PC-3 (cell line): ENCODE measurements around the gene RBM7. TPM values are rescaled to one million over a fixed set of nuclear protein-coding genes. Genes with fewer than 3 reads are reported as not detected.

Experiments
- ATAC-seq: fragments of 200-7000 bp; cut with Tn5 transposase; 2 replicates; pipeline ENCODE4 v1.9.1; 2020; ENCODE audit warnings: mild to moderate bottlenecking, moderate library complexity
- BruUV-seq: library from RNA; stranded (reverse); fragments of 400-500 nt; replicated peaks from 2 replicates; lab custom pipeline; 2021; lab: Mats Ljungman, UMichigan
- CTCF ChIA-PET: fragments of 300-600 bp; sonication (Branson Sonifier 250); formaldehyde crosslinking; loops from one replicate; lab custom pipeline; 2022; ENCODE audit warnings: antibody characterized with exemption; lab: Charles Lee
- POLR2A ChIA-PET: fragments of 300-600 bp; sonication (Branson Sonifier 250); formaldehyde crosslinking; loops from one replicate; lab custom pipeline; 2022; ENCODE audit warnings: antibody characterized with exemption; ENCODE audit not compliant: unreplicated experiment; lab: Charles Lee
- DNase-seq: peaks from one replicate; pipeline ENCODE4 v3.0.0-alpha.2; 2015
- H2AFZ ChIP-seq: fragments of 300-600 bp; sonication (generic); 2 replicates; pipeline ENCODE4 v1.6.0; 2016; ENCODE audit warnings: antibody characterized with exemption, low read length
- H3F3A ChIP-seq: fragments of 300-600 bp; sonication (generic); one replicate; pipeline ENCODE4 v1.6.0; 2017; ENCODE audit warnings: antibody characterized with exemption, low read length, control low read depth, mild to moderate bottlenecking; ENCODE audit not compliant: unreplicated experiment
- H3K27ac ChIP-seq: fragments of 300-600 bp; sonication (generic); 2 replicates; pipeline ENCODE4 v1.5.1; 2016; ENCODE audit warnings: mild to moderate bottlenecking, low read length
- H3K27me3 ChIP-seq: fragments of 300-600 bp; sonication (generic); 2 replicates; pipeline ENCODE4 v1.6.1; 2016; ENCODE audit warnings: low read length, mixed read lengths
- H3K36me3 ChIP-seq: fragments of 300-600 bp; sonication (generic); 2 replicates; pipeline ENCODE4 v1.6.1; 2016; ENCODE audit warnings: low read depth, mixed run types, low read length, mixed read lengths
- H3K4me1 ChIP-seq: fragments of 300-600 bp; sonication (generic); 2 replicates; pipeline ENCODE4 v1.5.1; 2016; ENCODE audit warnings: low read length; ENCODE audit not compliant: insufficient read depth
- H3K4me2 ChIP-seq: fragments of 300-600 bp; sonication (generic); 2 replicates; pipeline ENCODE4 v1.6.0; 2016; ENCODE audit warnings: low read length
- H3K4me3 ChIP-seq: fragments of 300-600 bp; sonication (generic); 2 replicates; pipeline ENCODE4 v1.5.1; 2016; ENCODE audit warnings: mild to moderate bottlenecking, low read length, mixed read lengths
- H3K79me2 ChIP-seq: fragments of 300-600 bp; sonication (generic); 2 replicates; pipeline ENCODE4 v1.6.1; 2017; ENCODE audit warnings: low read length, mixed read lengths
- H3K9ac ChIP-seq: fragments of 300-600 bp; sonication (generic); 2 replicates; pipeline ENCODE4 v1.6.0; 2016; ENCODE audit warnings: mild to moderate bottlenecking, low read length
- H3K9me2 ChIP-seq: fragments of 300-600 bp; sonication (generic); replicated peaks from 2 replicates; pipeline ENCODE4 v1.6.1; 2016; ENCODE audit warnings: mixed run types, low read length, mixed read lengths
- H3K9me3 ChIP-seq: fragments of 300-600 bp; sonication (generic); 2 replicates; pipeline ENCODE4 v1.6.1; 2016; ENCODE audit warnings: low read length, mixed read lengths
- H4K20me1 ChIP-seq: fragments of 300-600 bp; sonication (generic); 2 replicates; pipeline ENCODE4 v1.6.1; 2016; ENCODE audit warnings: low read length, mixed read lengths
- CTCF ChIP-seq: fragments of 300-600 bp; sonication (generic); conservative IDR thresholded peaks from 2 replicates; pipeline ENCODE4 v1.5.1; 2017; ENCODE audit warnings: antibody characterized with exemption, low read depth, mild to moderate bottlenecking, low read length
- EZH2 ChIP-seq: fragments of 300-600 bp; sonication (generic); IDR thresholded peaks from one replicate; pipeline ENCODE4 v1.6.1; 2017; ENCODE audit warnings: antibody characterized with exemption, mild to moderate bottlenecking, low read length; ENCODE audit not compliant: unreplicated experiment
- EZH2phosphoT487 ChIP-seq: fragments of 300-600 bp; sonication (generic); IDR thresholded peaks from 2 replicates; pipeline ENCODE4 v1.6.1; 2018; ENCODE audit warnings: mild to moderate bottlenecking, antibody characterized with exemption, low read length, borderline replicate concordance
- intact Hi-C: fragments of 100-400 bp; cut with micrococcal nuclease; formaldehyde crosslinking; loops from 2 replicates; pipeline ENCODE4 v1.9.0; 2023
- total RNA-seq: library from RNA; depleted of rRNA; stranded (reverse); fragments of >200 nt; gene quantifications from 2 replicates; pipeline ENCODE4 v1.2.3, GENCODE V29; 2014

RBM7 gene
- total RNA-seq, 1 experiment from 2014 or later, result 30.1 TPM

DNA sequence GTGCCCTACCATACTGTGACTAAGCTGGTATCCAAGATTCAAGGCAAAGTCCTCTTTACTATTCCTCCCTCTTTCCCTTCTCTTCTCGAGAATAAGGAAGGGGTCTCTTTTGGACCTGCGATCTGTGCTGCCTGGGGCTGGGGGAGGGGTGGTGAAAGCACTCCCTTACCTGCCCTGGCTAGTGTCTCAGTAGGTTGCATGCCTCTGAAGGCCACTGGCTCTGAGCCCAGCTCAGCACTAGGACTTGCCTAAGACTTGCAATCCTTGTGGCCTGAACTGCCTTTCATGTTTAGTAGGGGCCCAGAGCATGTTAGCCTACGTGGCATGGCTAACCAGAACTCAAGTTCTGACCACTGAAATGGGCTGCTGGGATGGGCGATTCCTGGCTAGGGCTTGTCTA is 25.8 kb downstream of the RBM7 start:
- Histone ChIP-seq H3K4me2 (no peak overlapping the region), H3K79me2 (no peaks in the 10 kb centered on the region), H3K27ac (no peak overlapping the region), H3K4me3 (no peak overlapping the region), H4K20me1 (no peaks in the 10 kb centered on the region), H3K9me2 (no peaks in the 10 kb centered on the region), H3K27me3 (no peaks in the 10 kb centered on the region), H3K36me3 (no peaks in the 10 kb centered on the region), H3K9ac (no peak overlapping the region), H3K9me3 (no peaks in the 10 kb centered on the region), H3K4me1 (no peaks in the 10 kb centered on the region), H3F3A (no peaks in the 10 kb centered on the region), H2AFZ (no peak overlapping the region)
- no peak for ATAC-seq
- ChIA-PET CTCF (no interaction called here), POLR2A (no interaction called here)
- intact Hi-C loops, result no loop called here
- no peak for TF ChIP-seq CTCF
- TF ChIP-seq EZH2phosphoT487, result no peak
- TF ChIP-seq EZH2, result no peak
- BruUV-seq, result no TSS peak
- no peak for DNase-seq

DNA sequence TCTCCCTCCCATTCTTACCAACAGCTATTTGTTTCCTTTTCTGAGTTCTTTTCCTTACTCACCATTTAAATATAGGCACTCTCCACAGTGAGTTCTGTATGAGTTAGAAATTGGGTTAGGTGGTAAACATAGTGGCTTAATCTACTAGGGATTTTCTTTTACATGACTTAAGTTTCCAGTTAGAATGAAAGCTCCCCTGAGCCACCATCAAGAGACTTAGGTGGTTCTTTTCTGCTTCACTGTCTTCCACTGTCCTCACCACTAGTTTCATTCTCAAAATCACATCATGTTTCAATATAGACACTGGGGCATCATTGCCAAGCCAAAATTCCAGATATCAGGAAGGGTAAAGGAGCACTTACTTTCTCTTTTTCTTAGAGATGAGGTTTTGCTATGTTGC is 29.8 kb downstream of the RBM7 start:
- no peaks in the 10 kb centered on the region for H3F3A ChIP-seq
- H2AFZ ChIP-seq, result no peak overlapping the region
- H4K20me1 ChIP-seq, result no peaks in the 10 kb centered on the region
- H3K9me2 ChIP-seq, result 0 out of 2 replicates have a peak, but pooled peaks cover 4% of the 10 kb centered on the region
- H3K36me3 ChIP-seq, result no peaks in the 10 kb centered on the region
- H3K9me3 ChIP-seq, result no peaks in the 10 kb centered on the region
- no TSS peak for BruUV-seq
- intact Hi-C loops, result no loop called here
- POLR2A ChIA-PET, result no interaction called here
- no peak overlapping the region for H3K4me3 ChIP-seq
- TF ChIP-seq CTCF (no peak), EZH2 (no peak), EZH2phosphoT487 (no peak)
- CTCF ChIA-PET, result interaction anchor here (0.6 kb wide), 1 partner anchor 82 kb away, joined by 3 read pairs; no protein-coding TSS in a partner anchor
- H3K27ac ChIP-seq, result no peak overlapping the region
- H3K9ac ChIP-seq, result no peak overlapping the region
- H3K4me2 ChIP-seq, result no peak overlapping the region
- no peaks in the 10 kb centered on the region for H3K79me2 ChIP-seq
- ATAC-seq (no peak), DNase-seq (no peak)
- H3K27me3 ChIP-seq, result no peaks in the 10 kb centered on the region
- H3K4me1 ChIP-seq, result no peaks in the 10 kb centered on the region

DNA sequence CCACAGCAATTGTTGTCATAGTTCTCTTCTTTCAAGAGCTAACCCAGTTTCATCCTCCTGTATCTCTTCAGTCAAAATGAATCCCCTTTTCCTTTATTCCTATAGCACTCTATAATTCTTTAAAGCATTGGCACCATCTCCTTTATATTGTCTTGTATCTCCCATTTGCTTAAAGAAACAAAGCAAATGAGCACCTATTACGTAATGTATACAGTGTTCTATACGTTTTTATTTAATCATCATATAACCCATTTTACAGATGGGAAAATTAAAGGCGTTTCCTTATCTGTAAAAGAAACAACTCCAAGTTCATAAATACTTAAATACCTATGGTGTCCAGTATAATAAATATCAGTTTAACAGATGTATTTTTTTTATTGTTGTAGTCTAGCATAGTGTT is 32.4 kb downstream of the RBM7 start:
- ChIA-PET CTCF (no interaction called here), POLR2A (no interaction called here)
- Histone ChIP-seq H3K27me3 (no peaks in the 10 kb centered on the region), H3K4me3 (no peak overlapping the region), H2AFZ (no peak overlapping the region), H3F3A (no peaks in the 10 kb centered on the region), H3K9me3 (no peaks in the 10 kb centered on the region), H4K20me1 (no peaks in the 10 kb centered on the region), H3K4me1 (peaks cover 4% of the 10 kb centered on the region; the same call in 1 of the 2 replicates), H3K79me2 (no peaks in the 10 kb centered on the region), H3K9ac (no peak overlapping the region), H3K36me3 (no peaks in the 10 kb centered on the region), H3K9me2 (0 out of 2 replicates have a peak, but pooled peaks cover 4% of the 10 kb centered on the region), H3K4me2 (no peak overlapping the region), H3K27ac (no peak overlapping the region)
- ATAC-seq, result no peak
- no peak for DNase-seq
- BruUV-seq, result no TSS peak
- TF ChIP-seq CTCF (no peak), EZH2 (no peak), EZH2phosphoT487 (no peak)
- intact Hi-C loops, result no loop called here
